ENCODE data around the gene SLC6A17.
A peak's percentile ranks its signal among the peaks of the same experiment; 100 is the strongest.

Gene SLC6A17

DNA sequence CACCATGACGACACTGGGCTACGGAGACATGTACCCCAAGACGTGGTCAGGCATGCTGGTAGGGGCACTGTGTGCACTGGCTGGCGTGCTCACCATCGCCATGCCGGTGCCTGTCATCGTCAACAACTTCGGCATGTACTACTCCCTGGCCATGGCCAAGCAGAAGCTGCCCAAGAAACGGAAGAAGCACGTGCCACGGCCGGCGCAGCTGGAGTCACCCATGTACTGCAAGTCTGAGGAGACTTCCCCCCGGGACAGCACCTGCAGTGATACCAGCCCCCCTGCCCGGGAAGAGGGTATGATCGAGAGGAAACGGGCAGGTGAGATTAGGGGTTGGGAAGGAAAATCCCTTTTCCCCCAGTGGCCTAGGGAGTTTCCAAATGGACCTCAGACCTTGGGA, 73.3 kb downstream of the SLC6A17 start:
- no peak for DNase-seq

DNA sequence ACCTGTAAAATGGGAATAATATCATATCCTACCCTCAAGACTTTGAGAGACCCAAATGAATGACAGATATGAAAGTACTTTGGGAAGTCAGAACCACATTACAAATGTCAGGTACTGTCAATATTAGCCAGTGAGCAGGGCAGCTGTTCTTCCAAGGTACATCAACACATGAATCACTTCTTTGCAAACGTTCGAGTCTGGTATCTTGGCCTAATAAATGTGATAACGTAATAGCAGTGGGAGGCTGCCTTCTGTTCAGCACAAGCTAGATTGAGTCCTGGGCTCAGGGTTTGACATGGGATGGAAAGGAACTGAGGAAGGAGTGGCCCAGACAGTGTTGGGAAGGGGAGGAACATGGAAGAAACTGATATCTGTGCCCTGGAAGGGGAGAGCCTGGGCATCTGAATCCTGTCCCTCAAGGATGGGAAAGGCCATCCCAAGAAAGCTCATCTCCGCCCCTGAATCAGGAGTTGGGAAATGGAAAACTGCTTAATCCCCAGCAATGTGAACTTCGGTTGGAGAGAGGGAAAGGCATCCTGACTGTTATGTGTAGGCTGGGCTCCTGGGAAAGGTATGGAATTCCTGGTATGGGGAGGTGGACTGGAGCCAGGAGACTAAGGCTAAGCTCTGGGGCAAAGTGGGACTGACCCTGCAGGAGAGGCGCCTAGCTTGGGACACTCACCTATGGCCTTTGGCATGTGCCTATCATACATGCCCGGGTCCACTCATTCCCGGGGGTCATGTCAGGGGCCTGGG, 74.1 kb downstream of the SLC6A17 start:
- no peak for DNase-seq

GRCh38 chr1:110225212-110225611, 74.9 kb downstream of the SLC6A17 start:
- no peak for DNase-seq

- no peak for DNase-seq
Observed at GRCh38 chr1:110225756-110226404, 75.6 kb downstream of the SLC6A17 start.

DNA sequence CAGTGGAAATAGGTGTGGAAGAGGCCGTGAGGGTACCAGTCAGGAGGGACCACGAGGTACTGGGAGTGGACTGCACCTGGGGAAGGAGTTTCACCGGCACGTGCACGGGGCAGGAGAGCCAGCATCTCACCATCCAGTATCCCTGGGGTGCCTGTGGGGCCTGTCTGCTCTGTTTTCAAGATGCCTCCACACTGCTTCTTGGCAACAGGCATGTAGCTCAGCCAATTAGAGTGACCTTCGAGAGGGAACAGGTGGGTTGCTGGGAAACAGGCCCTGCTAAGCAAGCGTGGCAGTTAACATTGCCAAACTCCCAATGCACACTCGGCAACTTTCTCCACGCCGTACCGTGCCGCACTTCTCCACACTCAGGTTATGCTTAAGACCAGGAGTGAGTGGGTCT, 77.5 kb downstream of the SLC6A17 start:
- no peak for DNase-seq

DNA sequence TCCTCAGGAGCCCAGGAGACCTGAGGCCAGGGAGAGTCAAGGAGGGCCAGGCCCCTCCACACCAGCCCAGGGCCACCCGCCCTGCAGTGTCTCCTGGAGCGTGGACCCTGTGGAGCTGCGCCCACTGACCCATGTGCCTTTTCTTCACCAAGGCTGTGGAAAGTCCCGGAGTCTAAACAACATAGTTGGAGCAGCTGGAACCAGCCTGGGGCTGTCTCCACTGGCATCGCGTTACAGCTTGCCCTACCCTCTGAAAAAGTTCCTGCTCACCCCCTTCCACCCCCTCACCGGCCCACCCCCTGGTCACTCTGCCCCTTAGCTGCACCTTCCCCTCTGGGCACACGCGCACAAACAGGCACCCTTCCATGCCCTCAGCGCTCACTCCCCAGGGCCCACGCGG, 78.1 kb downstream of the SLC6A17 start:
- no peak for DNase-seq

DNA sequence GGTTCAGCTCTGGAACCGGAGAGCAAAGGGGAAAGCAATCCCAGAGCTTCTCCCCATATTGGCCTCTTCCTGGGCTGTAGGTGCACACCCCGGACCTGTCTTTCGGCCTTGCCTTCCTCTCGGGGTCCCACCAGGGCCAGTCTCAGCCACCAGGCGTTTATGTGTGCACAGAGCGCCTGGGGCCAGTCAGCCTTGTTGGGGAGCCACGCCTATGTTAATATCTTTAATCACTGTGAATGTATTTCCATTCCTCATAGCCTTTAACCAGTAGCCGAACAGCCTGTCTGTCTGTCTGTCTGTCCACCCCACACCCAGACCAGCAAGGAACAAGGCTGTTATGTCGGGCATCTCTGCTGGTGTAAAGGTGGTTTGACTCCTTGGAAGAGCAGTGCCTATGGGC, 78.6 kb downstream of the SLC6A17 start:
- DNase-seq, result no peak

DNA sequence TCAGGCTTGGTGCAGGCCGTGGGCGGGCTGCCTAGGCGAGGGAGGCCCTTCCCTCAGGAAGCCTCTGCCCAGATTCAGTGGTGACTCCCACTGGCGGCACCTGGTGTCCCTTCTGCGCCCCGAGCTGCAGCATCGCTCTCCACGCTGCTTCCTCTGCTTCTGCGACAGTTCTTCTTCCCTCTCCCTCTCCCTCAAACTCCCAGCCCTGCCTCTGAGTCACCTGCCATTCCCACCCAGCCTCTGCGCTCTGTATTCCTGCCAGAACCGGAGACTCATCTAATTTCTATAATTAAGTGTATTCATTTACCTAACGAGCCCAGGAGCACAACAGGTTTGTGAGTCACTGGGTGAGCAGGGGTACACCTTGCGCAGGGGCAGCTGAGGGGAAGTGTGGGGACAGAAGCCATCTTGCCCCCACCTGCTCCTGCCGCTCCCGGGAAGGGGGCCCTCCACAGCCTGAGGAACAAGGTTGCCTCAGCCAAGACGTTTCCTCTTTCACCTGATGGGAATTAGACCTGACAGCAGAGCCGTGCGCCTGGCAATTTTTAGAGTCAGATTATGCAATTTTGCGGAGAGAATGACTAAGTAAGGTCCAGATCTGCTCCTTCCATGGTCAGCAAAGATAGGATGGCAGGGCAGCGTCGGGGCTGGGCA, 79.2 kb downstream of the SLC6A17 start:
- DNase-seq, result no peak

DNA sequence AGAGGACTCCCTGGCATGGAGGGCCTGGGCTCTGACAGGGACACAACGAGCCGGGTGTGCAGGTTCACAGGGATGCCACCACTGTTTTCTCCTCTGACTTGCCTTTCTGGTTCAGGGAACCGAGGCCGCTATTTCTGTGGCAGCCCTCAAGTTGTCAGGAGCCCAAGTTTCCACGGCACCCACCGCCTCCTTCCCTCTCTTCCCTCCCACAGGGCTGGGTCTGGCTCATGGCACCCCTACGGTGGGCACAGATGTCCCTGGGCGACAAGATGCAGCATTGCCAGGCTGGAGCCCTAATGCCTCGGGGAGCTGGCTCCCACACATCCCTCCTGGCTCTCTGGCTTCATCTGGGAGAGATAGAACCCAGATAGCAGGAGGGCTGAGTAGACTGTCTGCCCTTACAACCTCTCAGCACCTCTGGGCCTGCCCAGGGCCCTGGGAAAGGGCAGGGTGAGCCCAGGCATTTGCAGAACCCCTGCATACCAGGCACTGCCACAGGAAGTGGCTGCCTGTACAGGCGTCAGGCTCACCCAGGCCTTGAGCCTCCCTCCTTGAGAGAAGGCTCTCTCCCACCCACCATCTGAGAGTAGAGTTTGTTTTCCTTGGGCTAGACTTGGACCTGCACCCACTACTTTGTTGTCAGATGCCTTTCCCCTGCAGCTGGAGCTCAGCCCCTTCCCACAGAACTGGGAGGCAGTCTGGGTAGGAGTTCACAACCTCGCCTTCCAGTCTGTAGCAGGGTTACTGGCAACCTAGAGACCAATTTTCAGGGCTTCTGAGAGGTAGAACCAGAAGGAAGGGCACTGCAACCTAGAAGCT, 80.3 kb downstream of the SLC6A17 start:
- DNase-seq, result no peak

GRCh38 chr1:110233861-110234260, 83.6 kb downstream of the SLC6A17 start:
- no peak for DNase-seq

DNA sequence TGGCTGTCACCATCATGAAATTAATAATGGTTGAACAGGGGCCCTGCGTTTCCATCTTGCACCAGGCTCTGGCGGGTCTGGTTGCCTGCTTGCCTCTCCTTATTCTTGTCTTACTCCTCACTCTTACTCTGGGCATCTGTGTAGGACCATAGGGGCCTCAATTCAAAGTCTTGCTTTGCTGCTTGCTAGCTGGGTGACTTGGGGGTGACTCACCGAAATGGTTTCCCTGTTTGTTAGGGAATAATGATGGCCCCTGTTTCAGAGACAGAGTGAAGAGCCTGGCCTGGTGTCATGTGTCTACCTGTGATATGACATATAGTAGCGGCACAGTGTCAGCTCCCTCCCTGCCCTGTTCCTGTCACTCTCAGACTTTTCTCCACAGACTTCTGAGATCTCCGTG, 84.4 kb downstream of the SLC6A17 start:
- no peak for DNase-seq

DNA sequence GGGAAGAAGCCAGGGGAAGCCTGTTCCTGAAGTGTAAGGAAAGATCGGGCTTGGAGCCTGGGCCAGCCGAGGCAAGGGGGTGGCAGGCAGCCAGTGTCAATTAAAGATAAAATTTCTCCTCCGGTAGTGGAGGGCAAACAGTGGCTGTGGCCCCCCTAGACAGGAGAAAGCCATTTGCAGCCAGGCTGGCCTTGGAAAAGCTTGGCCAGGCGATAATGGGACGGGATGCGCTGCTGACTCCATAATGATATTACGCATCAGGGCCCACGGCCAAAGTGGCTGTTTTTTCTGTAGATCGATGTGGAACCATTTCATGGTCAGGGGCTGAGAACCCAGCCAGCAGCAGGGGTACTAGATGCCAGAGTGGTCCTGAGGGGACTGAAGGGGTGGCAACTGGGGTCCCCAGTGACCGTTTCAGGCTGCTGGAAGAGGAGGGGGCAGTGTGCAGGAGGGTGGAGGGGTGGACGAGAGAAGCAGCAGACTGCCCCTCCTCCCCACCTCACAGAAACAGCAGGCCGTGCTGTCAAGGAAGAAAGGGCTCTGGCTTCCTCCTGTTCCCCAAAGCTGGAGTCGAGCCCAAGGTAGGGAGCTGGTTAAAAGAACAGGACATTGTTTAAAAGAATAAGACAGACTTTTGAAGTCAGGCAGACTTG, 85.0 kb downstream of the SLC6A17 start:
- DNase-seq, result no peak

GRCh38 chr1:110235834-110236682, 85.8 kb downstream of the SLC6A17 start:
- no peak for DNase-seq

DNA sequence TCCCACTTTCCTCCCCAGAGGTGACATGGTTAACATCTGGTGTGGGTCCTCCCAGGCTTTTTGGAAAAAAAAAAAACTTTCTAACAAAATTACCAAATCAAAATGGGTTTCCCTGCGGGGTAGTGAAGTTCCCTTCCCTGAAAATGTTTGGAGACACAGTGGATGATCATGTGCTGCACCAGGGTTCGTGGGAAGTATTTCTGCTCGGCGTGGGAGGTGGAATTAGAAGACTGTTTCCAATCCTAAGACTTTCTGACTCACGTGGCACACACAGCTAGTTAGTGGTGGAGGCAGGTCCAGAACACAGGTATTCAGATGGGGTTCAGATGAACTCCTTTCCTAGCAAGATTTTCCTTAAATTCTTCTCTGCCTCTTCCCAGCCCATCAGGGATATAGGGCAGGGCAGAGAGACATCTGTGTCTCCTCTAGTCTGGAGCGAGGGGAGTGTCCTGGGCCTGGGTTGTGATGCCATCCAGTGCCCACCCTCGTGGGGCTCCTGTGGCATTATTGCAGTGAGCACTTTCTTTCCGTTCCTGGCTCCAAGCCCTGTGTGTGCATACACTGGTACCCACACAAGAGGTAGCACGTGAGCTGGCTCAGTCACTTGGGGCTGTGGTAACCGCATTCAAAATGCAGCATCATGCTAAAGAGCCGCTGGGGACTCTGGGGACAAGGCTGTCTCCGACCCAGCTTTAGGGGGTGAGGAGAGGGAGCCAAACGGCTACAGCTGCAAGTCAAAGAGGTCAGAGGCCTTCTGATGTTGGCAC, 87.3 kb downstream of the SLC6A17 start:
- peak; percentile 46 for DNase-seq

DNA sequence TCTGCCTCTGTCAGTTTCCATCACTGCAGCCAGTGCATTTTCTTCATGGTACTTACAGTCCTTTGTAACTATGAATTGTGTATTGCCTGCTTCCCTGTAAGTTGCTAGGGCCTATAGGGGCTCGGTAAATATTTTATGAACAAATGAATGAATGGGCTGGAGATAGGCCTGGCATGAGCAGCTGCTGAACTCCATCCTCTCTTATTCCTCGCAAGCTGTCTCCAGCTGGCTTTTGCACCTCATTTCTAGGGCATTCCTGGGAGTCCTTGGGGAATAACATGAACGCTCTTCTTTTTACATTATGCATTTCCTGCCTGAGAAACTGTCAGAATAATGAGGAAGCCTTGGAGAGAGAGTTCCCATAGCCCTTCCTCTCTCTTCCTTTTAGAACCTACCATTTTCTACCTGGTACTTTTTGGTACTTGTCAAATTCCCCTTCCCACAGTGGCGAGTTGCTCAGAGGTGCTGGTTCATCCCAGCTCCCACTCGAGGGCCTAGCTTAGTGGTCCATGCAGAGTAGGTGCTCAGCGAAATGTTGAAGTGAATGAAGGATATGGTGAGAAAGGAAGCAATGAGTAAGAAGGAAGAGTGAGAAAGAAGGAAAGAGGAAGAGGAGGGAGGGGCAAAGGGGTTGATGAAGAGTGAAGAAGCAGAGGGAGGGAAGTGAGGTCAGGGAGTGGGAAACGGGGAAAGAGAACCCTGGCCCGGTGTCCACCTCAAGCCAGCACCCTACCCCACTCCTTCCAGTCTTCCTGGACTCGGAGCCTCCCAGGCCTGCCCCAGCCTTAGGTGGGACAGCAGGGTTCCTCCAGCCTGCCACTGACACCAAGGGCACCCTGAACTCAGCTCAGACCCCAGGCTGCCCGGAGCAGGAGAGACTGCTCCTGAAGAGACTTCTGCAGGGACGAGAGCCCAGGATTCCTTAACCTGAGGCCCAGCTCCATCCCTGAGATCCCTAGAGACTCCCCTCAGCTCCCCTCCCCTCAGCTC, 89.4 kb downstream of the SLC6A17 start:
- peak; percentile 21 for DNase-seq

- peak; percentile 49 for DNase-seq
Observed at GRCh38 chr1:110240476-110241210, 90.3 kb downstream of the SLC6A17 start.

DNA sequence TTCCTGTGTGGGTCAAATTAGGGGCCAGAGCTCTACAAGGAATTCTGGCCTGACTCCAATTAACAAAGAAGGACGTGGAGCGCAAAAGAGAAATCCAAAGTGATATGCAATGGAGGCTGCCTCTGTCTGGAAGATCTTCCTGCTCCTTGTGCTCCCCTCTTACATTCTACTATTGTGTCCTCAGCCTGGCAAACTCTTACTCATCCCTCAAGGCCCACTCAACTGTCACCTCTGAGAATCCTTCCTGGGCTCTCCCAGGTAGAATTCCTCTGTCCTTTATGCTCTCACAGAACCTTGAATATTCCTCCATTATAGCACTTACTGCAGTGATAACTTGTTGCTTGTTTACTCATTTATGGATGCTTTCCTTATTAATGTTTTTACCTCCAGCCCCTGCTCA, 91.2 kb downstream of the SLC6A17 start:
- DNase-seq, result no peak

DNA sequence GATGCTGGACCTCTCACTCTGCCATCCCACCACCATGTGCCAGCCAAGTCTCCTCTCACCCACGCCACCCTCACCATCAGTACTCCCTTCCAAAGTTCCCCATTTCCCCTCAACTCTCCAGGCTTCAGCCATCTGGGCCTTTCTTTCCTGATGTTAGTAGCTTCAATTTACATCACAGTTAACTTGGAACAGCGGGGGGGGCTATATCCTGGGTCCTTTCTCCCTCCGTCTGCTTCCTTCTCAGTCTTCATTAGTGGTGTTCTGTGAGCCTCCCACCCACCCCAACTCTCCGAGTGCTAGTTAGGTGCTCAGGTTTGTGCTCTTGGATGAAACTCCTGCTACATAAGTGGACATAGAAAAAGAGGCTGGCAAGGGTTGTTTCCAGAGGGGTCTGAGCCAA, 91.8 kb downstream of the SLC6A17 start:
- DNase-seq, result peak; percentile 19

- DNase-seq, result peak; percentile 14
Observed at GRCh38 chr1:110242731-110243130, 92.4 kb downstream of the SLC6A17 start.

Data from activated effector memory CD4-positive, alpha-beta T cell treated with anti-CD3 and anti-CD28 coated beads, Interleukin-2, amount 50 U/mL, for 16 hours (primary cell).